ENCODE results near the gene SREBF2.

- TF ChIP-seq POLR2AphosphoS5 (IDR thresholded peaks at IDR 0.05; ENCODE audit: low read depth) (no peak), CTCF (IDR thresholded peaks at IDR 0.05; ENCODE audit: insufficient read depth, low read length) (no peak), SPI1 (IDR thresholded peaks at IDR 0.05; ENCODE audit: borderline replicate concordance, low read depth) (no peak), GABPA (IDR thresholded peaks at IDR 0.05; ENCODE audit: low read depth) (no peak)
Measured at GRCh38 chr22:41951898-41952474, 119.1 kb downstream of the SREBF2 start, which contains the start of gene SMIM45.

Measured in HL-60 (cell line).